Parathyroid adenoma (tissue), 2 donors: Measurements from ENCODE around the gene PSMF1.

Experiments used
- H2AFZ ChIP-seq: fragments of 300-600 bp; sonication (generic); one replicate; pipeline ENCODE4 v1.7.0; 2017; ENCODE audit warnings: antibody characterized with exemption, mild to moderate bottlenecking
- H3K27ac ChIP-seq: fragments of 300-600 bp; sonication (generic); one replicate; pipeline ENCODE4 v1.7.0; 2017
- H3K27me3 ChIP-seq: fragments of 300-600 bp; sonication (generic); one replicate; pipeline ENCODE4 v1.7.0; 2017; ENCODE audit warnings: low read length; ENCODE audit not compliant: control insufficient read depth, insufficient read depth
- H3K36me3 ChIP-seq: fragments of 300-600 bp; sonication (generic); one replicate; pipeline ENCODE4 v1.7.0; 2017; ENCODE audit warnings: low read length; ENCODE audit not compliant: control insufficient read depth, insufficient read depth
- H3K4me1 ChIP-seq: fragments of 300-600 bp; sonication (generic); one replicate; pipeline ENCODE4 v1.7.0; 2017; ENCODE audit warnings: control low read depth
- H3K4me2 ChIP-seq: fragments of 300-600 bp; sonication (generic); one replicate; pipeline ENCODE4 v1.7.0; 2017; ENCODE audit warnings: low read length
- H3K4me3 ChIP-seq: fragments of 300-600 bp; sonication (generic); one replicate; pipeline ENCODE4 v1.7.0; 2017; ENCODE audit warnings: low read depth, low read length
- H3K79me2 ChIP-seq: fragments of 300-600 bp; sonication (generic); one replicate; pipeline ENCODE4 v1.7.0; 2017; ENCODE audit warnings: control low read depth
- H3K9ac ChIP-seq: fragments of 300-600 bp; sonication (generic); one replicate; pipeline ENCODE4 v1.7.0; 2017; ENCODE audit warnings: mild to moderate bottlenecking
- H3K9me3 ChIP-seq: fragments of 300-600 bp; sonication (generic); one replicate; pipeline ENCODE4 v1.7.0; 2017; ENCODE audit warnings: low read length; ENCODE audit not compliant: control insufficient read depth
- TF ChIP-seq, protein P1 (sequence below): fragments of 300-600 bp; sonication (generic); IDR thresholded peaks from one replicate; pipeline ENCODE4 v1.7.0; 2017; ENCODE audit warnings: antibody characterized with exemption, mild to moderate bottlenecking
- donor health status: primary hyperparathyroidism.

The PSMF1 gene

DNA sequence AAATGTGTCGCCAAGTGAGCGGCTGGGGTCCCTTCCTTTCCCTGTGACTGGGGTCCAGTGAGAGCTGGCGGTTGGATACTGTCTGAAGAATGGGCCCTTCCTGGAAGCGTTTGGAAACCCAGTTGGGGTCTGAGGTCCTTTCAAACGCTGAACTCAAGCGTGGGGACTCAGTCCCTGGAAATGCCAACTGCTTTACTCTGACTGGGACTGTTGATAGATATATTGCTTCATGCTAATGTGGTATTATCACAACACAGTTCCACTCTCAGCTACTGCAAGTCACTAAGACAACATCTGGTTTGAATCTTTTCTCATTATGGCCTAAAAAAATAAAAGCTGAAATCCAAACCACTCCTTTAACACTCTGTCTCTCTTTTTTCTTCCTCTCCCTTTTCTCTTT, 23.7 kb upstream of the PSMF1 start:
- no peaks in the 10 kb centered on the region for H3K79me2 ChIP-seq
- TF ChIP-seq, protein P1, sequence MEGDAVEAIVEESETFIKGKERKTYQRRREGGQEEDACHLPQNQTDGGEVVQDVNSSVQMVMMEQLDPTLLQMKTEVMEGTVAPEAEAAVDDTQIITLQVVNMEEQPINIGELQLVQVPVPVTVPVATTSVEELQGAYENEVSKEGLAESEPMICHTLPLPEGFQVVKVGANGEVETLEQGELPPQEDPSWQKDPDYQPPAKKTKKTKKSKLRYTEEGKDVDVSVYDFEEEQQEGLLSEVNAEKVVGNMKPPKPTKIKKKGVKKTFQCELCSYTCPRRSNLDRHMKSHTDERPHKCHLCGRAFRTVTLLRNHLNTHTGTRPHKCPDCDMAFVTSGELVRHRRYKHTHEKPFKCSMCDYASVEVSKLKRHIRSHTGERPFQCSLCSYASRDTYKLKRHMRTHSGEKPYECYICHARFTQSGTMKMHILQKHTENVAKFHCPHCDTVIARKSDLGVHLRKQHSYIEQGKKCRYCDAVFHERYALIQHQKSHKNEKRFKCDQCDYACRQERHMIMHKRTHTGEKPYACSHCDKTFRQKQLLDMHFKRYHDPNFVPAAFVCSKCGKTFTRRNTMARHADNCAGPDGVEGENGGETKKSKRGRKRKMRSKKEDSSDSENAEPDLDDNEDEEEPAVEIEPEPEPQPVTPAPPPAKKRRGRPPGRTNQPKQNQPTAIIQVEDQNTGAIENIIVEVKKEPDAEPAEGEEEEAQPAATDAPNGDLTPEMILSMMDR, result no peak
- H3K4me1 ChIP-seq, result no peaks in the 10 kb centered on the region
- H3K9me3 ChIP-seq, result no peaks in the 10 kb centered on the region
- no peak overlapping the region for H3K4me3 ChIP-seq
- no peak overlapping the region for H3K27ac ChIP-seq
- H3K27me3 ChIP-seq, result no peaks in the 10 kb centered on the region
- no peak overlapping the region for H3K9ac ChIP-seq
- H2AFZ ChIP-seq, result no peak overlapping the region
- no peaks in the 10 kb centered on the region for H3K36me3 ChIP-seq
- H3K4me2 ChIP-seq, result no peak overlapping the region

DNA sequence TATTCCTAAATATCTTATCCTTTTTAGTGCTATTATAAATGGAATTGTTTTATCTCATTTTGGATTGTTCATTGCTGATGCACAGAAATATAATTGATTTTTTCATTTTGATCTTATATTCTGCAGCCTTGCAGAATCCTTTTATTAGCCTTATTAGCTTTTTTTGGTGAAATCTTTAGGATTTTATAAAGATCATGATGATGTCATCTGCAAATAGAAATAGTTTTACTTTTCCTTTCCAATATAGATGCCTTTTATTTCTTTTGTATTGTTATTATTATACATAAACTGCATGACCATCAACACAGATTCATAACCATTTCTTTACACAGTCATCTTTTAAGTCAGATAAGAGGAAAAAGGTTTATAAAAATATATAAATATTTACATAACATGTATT, 16.9 kb upstream of the PSMF1 start:
- Histone ChIP-seq H3K9me3 (no peaks in the 10 kb centered on the region), H2AFZ (no peak overlapping the region), H3K4me1 (no peaks in the 10 kb centered on the region), H3K9ac (no peak overlapping the region), H3K4me2 (no peak overlapping the region), H3K79me2 (no peaks in the 10 kb centered on the region), H3K27ac (no peak overlapping the region), H3K27me3 (no peaks in the 10 kb centered on the region), H3K4me3 (no peak overlapping the region), H3K36me3 (no peaks in the 10 kb centered on the region)
- TF ChIP-seq, protein P1, result no peak

DNA sequence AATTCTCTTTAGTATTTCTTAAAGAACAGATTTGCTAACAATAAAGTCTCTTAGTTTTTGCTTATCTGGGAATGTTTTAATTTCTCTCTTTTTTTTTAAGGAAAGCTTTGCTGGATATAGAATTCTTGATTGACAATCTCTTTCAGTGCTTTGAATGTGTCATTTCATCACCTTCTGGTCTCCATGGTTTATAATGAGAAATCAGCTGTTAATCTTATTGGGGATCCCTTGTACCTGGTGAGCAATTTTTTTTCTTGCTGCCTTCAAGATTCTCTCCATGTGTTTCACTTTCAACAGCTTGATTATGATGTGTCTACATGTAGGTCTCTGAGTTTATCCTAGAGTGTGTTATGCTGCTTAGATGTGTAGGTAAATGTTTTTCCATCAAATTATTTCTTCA, 16.4 kb upstream of the PSMF1 start:
- H3K27me3 ChIP-seq, result no peaks in the 10 kb centered on the region
- H3K9ac ChIP-seq, result no peak overlapping the region
- no peaks in the 10 kb centered on the region for H3K79me2 ChIP-seq
- no peaks in the 10 kb centered on the region for H3K36me3 ChIP-seq
- TF ChIP-seq, protein P1, result no peak
- no peak overlapping the region for H3K4me2 ChIP-seq
- H3K9me3 ChIP-seq, result no peaks in the 10 kb centered on the region
- H3K4me3 ChIP-seq, result no peak overlapping the region
- H3K4me1 ChIP-seq, result no peaks in the 10 kb centered on the region
- no peak overlapping the region for H2AFZ ChIP-seq
- H3K27ac ChIP-seq, result no peak overlapping the region

DNA sequence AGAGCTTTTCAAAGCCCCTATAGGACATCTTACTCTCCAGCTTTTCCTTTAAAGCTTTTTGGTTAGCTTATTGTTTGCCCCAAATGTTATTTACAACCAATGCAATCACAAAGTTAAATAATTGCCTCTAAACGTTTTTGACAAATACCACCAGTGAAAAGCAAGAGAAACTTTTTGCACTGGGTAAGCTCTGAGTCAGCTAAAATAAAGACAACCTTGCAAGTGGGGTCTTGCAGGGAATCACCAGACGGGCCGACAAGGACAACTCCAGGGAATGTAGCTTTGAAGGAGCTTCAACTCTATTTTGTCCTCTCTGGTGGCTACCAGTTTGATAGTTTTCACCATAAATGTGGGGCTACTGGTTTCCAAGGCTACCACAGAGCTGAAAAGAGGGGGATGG, 14.7 kb upstream of the PSMF1 start:
- no peak overlapping the region for H3K27ac ChIP-seq

More for the DNA sequence above, 14.7 kb upstream of the PSMF1 start:
- Histone ChIP-seq H3K36me3 (no peaks in the 10 kb centered on the region), H3K4me3 (no peak overlapping the region), H3K4me2 (no peak overlapping the region), H3K9me3 (no peaks in the 10 kb centered on the region), H3K9ac (no peak overlapping the region), H3K27me3 (no peaks in the 10 kb centered on the region), H3K4me1 (peaks cover 5% of the 10 kb centered on the region), H3K79me2 (peaks cover 11% of the 10 kb centered on the region), H2AFZ (no peak overlapping the region)
- TF ChIP-seq, protein P1, result no peak
